ENCODE results near the gene PLXDC2.

PLXDC2 gene

DNA sequence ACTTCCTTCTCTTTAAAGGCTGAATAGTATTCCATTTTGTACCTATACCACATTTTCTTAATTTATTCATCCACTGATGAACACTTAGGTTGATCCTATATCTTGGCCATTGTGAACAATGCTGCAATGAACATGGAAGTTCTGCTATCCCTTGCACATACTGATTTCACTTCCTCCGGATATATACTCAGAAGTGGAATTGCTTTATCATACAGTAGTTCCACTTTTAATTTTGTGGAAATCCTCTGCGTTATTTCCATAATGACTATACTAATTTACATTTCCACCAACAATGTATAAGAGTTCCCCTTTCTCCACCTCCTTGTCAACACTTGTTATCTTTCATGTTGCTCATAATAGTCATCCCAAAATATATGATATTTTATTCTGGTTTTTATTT is 312.6 kb downstream of the PLXDC2 start:
- TF ChIP-seq CTCF (IDR thresholded peaks at IDR 0.05; ENCODE audit: low read length): no peak
- no peak for TF ChIP-seq EZH2 (IDR thresholded peaks at IDR 0.05; ENCODE audit: borderline replicate concordance, low read length)
- H3K4me1 ChIP-seq (ENCODE audit: insufficient read depth, low read length, severe bottlenecking): no peaks in the 10 kb centered on the region
- no peaks in the 10 kb centered on the region for H3K36me3 ChIP-seq (ENCODE audit: insufficient read depth, low read length)
- no peaks in the 10 kb centered on the region for H3K9me3 ChIP-seq (ENCODE audit: low read length)
- H4K20me1 ChIP-seq (ENCODE audit: insufficient read depth, low read length): no peaks in the 10 kb centered on the region
- no peaks in the 10 kb centered on the region for H3K27me3 ChIP-seq (ENCODE audit: insufficient read depth, low read length)
- no peaks in the 10 kb centered on the region for H3K79me2 ChIP-seq (ENCODE audit: insufficient read depth, low read length)
- no peaks in the 10 kb centered on the region for H3K9me2 ChIP-seq (ENCODE audit: low read depth, low read length)
- no peak overlapping the region for H3K27ac ChIP-seq (ENCODE audit: low read depth, low read length, poor library complexity, severe bottlenecking)
- no peak overlapping the region for H3K9ac ChIP-seq (ENCODE audit: low read length)
- H3F3A ChIP-seq (ENCODE audit: insufficient read depth, low read length): no peaks in the 10 kb centered on the region
- no peak overlapping the region for H3K4me2 ChIP-seq (ENCODE audit: low read length)
- H2AFZ ChIP-seq (ENCODE audit: low read length): no peak overlapping the region
- no peak overlapping the region for H3K4me3 ChIP-seq (ENCODE audit: low read depth, low read length, poor library complexity, severe bottlenecking)

- H3F3A ChIP-seq (ENCODE audit: insufficient read depth, low read length): no peaks in the 10 kb centered on the region
Observed at GRCh38 chr10:20132816-20133215, 316.6 kb downstream of the PLXDC2 start.

DNA sequence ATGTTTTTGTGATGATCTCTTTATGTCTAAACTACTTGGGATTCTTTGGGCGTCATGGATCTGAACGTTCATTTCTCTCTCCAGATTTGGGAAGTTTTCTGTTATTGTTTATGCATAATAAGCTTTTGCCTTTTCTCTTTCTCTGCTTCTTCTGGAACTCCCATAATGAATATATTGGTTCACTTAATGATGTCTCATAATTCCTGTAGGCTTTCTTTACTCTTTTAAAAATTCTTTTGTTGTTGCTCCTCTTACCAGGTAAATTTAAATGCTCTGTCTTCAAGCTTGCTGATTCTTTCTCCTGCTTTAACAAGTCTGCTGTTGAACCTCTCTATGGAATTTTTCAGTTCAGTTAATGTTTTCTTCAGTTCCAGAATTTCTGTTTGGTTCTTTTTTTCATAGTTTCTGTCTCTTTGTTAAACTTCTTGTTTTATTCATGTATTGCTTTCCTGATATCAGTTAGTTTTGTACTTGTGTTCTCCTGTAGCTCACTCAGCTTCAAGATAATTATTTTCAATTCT is 317.5 kb downstream of the PLXDC2 start:
- Histone ChIP-seq H2AFZ (ENCODE audit: low read length) (no peak overlapping the region), H3K4me2 (ENCODE audit: low read length) (no peak overlapping the region), H3K9me3 (ENCODE audit: low read length) (no peaks in the 10 kb centered on the region), H3K4me3 (ENCODE audit: low read depth, low read length, poor library complexity, severe bottlenecking) (no peak overlapping the region), H3K9me2 (ENCODE audit: low read depth, low read length) (no peaks in the 10 kb centered on the region), H3K9ac (ENCODE audit: low read length) (no peak overlapping the region), H3K36me3 (ENCODE audit: insufficient read depth, low read length) (no peaks in the 10 kb centered on the region), H4K20me1 (ENCODE audit: insufficient read depth, low read length) (no peaks in the 10 kb centered on the region), H3K79me2 (ENCODE audit: insufficient read depth, low read length) (no peaks in the 10 kb centered on the region), H3K4me1 (ENCODE audit: insufficient read depth, low read length, severe bottlenecking) (no peaks in the 10 kb centered on the region), H3F3A (ENCODE audit: insufficient read depth, low read length) (no peaks in the 10 kb centered on the region), H3K27me3 (ENCODE audit: insufficient read depth, low read length) (no peaks in the 10 kb centered on the region), H3K27ac (ENCODE audit: low read depth, low read length, poor library complexity, severe bottlenecking) (no peak overlapping the region)
- no peak for TF ChIP-seq CTCF (IDR thresholded peaks at IDR 0.05; ENCODE audit: low read length)
- no peak for TF ChIP-seq EZH2 (IDR thresholded peaks at IDR 0.05; ENCODE audit: borderline replicate concordance, low read length)

More at GRCh38 chr10:20132816-20133215, 316.6 kb downstream of the PLXDC2 start:
- Histone ChIP-seq H3K4me1 (ENCODE audit: insufficient read depth, low read length, severe bottlenecking) (no peaks in the 10 kb centered on the region), H3K79me2 (ENCODE audit: insufficient read depth, low read length) (no peaks in the 10 kb centered on the region), H3K27ac (ENCODE audit: low read depth, low read length, poor library complexity, severe bottlenecking) (no peak overlapping the region), H3K9ac (ENCODE audit: low read length) (no peak overlapping the region), H3K9me2 (ENCODE audit: low read depth, low read length) (no peaks in the 10 kb centered on the region), H3K27me3 (ENCODE audit: insufficient read depth, low read length) (no peaks in the 10 kb centered on the region), H3K4me2 (ENCODE audit: low read length) (no peak overlapping the region), H2AFZ (ENCODE audit: low read length) (no peak overlapping the region), H3K9me3 (ENCODE audit: low read length) (no peaks in the 10 kb centered on the region), H3K36me3 (ENCODE audit: insufficient read depth, low read length) (no peaks in the 10 kb centered on the region), H3K4me3 (ENCODE audit: low read depth, low read length, poor library complexity, severe bottlenecking) (no peak overlapping the region), H4K20me1 (ENCODE audit: insufficient read depth, low read length) (no peaks in the 10 kb centered on the region)
- TF ChIP-seq EZH2 (IDR thresholded peaks at IDR 0.05; ENCODE audit: borderline replicate concordance, low read length) (no peak), CTCF (IDR thresholded peaks at IDR 0.05; ENCODE audit: low read length) (no peak)
